HG02840 (cell line): Measurements from ENCODE around the gene CHRND.

Source experiments
- ATAC-seq: cut with Tn5 transposase; IDR thresholded peaks from one replicate; pipeline ENCODE4 v1.9.1; 2021; ENCODE audit warnings: mild to moderate bottlenecking, moderate library complexity, moderate number of reproducible peaks; ENCODE audit not compliant: unreplicated experiment, low FRiP score

The CHRND gene

GRCh38 chr2:232487385-232488096 lies 38.4 kb upstream of the CHRND start, which contains the start of gene ECEL1:
ECEL1 (minus strand) TSS chr2:232487834; CDS start chr2:232486653, 1,181 bp downstream.
- ATAC-seq: no peak

GRCh38 chr2:232488097-232488711 lies 37.8 kb upstream of the CHRND start:
- ATAC-seq: no peak

DNA sequence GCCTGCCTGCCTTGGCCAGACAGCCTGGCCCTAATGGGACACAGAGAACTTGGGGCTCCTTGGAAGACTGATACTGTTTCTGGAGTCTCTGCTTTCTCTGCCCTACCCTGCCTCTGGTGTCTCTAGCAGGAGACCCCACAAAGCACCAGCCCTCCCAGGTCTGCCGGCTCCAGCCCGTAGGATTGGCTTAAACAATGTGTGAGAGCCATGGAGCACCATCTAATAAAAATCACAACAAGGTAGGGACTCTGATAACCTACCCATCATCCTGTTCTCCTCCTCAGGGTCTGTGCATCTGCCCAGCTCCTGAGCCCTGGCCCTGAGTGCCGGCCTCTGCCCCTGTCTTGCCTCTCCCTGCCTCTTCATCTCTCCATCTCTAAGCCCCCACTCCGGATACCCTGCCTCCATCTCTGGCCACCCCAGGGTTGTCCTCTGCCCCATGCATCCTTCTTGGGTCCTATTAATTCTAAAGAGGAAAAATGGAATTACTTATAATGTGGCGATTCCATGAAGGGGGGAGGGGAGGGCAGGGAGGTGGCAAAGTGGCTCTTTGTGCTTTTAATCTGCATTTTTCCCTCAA lies 37.1 kb upstream of the CHRND start:
- ATAC-seq: no peak

GRCh38 chr2:232489516-232490220 lies 36.3 kb upstream of the CHRND start:
- no peak for ATAC-seq

DNA sequence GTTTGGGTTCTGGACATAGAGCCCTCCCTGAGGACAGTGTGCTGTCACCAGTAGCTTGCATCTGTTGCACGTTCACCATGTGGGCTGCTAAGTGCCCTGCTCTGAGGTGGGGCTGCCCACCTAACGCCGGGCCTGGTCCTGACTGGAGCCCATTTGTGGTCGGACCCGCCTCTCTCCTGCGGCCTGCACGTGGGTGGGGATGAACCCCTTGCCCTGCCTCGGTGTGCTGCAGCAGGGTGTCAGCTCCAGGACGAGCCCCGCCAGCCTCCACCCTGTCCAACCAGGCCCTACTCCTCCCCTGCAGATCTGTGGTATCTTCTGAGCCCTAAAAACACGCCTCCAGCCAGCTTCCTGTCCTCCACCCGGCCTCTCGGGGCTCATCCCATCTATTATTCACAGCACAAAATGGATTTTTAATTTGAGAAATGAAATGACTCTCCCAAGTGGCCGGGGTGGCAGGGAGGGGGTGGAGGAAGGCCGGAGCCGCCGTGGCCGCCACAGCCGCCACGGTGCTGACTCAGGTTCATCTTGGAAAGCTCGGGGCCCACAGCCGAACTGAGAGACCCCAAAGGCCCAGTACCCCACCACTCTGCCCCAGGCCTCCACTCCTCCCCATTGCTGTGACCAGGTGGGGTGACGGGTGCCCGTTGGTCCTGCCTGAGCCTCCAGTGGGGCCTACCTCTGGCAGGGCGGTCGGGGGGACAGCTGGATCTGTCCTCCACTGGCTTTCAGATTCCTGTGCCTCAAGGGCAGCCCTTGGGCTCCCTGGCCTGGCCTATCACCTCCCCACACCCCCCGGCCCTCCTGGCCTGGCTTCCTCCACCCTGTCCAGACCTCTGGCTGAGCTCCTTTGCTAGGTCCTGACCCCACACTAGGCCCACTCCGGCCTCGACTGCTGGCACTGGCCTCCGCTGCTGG lies 35.5 kb upstream of the CHRND start:
- no peak for ATAC-seq

- no peak for ATAC-seq
These were observed 34.7 kb upstream of the CHRND start for GRCh38 chr2:232491139-232491780.

GRCh38 chr2:232492236-232492848 lies 33.6 kb upstream of the CHRND start:
- no peak for ATAC-seq

DNA sequence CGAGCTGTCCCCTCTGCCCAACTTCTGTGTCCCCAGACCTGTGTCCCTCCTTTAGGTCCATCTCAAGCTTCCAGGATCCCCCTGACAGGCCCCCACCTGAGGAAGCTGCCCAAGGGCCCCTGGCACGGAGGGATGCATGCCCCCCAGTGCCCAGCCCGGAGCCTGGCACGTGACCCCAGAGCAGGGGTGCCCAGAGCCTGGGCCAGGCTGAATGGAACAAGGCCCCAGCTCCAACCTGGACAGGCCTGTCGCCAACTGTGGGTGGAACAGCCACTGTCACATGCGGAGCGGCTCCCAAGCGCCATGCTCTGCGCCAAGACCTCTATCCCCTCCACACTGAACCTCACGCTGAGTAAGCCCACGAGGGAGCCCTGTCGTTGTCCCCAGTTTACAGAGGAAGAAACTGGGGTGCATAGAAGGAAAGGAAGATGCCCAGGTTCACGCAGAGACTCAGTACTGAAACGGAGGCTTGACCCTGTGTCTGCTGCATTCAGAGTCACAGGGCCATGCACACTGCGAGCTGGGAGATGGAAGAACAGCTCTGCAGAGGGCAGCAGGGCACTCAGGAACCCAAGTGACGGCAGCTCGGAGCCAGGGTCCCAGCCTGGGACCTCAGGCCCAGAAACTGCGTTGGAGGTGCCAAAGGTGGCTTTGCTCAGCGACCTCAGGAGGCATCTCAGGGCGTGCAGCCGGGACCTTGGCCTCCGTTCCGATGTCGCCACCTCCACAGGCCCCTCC lies 32.8 kb upstream of the CHRND start:
- no peak for ATAC-seq

DNA sequence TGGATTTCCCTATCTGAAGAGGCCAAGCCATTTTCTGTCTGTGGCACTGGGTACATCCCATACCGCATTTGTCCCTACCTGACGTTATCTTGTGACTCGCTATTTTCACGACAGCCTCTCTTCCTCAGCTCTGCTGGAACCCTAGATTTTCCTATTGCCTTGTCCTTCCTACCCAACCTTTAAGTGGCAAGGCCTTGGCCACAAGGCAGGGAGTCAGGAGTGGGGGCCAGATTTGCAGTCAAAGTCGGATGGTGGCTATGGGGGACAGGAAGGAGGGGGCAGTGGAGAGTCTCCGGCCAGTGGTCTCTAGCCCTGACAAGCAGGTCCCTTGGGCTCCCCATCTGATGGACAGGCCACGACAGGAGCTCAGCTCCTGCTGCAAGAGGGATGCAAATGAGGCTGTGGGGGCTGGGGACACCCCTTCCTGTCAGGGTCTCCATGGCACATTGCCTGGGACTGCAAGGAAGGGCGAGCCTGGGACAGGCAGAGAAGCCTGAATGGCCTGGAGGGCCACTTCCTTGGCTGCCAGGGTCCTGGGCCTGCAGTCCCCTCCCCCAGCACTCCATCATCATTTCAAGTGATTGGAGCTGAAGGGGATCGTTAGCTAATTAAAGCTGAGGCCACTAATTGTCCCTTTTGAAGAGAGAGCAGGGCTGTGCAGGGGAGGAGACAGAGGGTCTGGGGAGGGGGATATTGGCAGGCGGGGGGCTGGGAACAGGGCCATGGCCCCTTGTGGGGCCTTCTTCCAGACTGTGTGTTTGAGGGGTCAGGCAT lies 32.1 kb upstream of the CHRND start:
- ATAC-seq: no peak

GRCh38 chr2:232494542-232494941 lies 31.4 kb upstream of the CHRND start:
- no peak for ATAC-seq

DNA sequence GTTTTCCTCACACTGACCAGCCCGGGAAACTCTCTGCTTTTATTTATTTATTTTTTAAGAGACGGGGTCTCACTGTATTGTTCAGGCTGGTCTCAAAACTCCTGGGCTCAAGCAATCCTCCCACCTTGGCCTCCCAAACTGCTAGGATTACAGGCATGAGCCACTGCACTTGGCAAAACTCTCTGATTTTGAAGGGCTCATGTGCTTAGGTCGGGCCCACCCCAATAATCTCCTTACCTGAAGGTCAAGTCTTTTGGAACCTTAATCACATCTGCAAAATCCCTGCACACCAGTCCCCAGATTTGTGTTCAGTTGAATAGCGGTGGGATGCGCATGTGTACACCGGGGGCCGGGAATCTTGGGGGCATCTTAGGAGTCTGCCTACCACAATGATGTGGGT lies 30.7 kb upstream of the CHRND start:
- no peak for ATAC-seq

- no peak for ATAC-seq
These were observed 29.3 kb upstream of the CHRND start for GRCh38 chr2:232496501-232497270.

GRCh38 chr2:232497348-232497747 lies 28.6 kb upstream of the CHRND start:
- ATAC-seq: no peak

- ATAC-seq: no peak
These were observed 27.5 kb upstream of the CHRND start for GRCh38 chr2:232498452-232498851.

- no peak for ATAC-seq
These were observed 24.6 kb upstream of the CHRND start for GRCh38 chr2:232501331-232501771.

- no peak for ATAC-seq
These were observed 24.1 kb upstream of the CHRND start for GRCh38 chr2:232501794-232502390.

DNA sequence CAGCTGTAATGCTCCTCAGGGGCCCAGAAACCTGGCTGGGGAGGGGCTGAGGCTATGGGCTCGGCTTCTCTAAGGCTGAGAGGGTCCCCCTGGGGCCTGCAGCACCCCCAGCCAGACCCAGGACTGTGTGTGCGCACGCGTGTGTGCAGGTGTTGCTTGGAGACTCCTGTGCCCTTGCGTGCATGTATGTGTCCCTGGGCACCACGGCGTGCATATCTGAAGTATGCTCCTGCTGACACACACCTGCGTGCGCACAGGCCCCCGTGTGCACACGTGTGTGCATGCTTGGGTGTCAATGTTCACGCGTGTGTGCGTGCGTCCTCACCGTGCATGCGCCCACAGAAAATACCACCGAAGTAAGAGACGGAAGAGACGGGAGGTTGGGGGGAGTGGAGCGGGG lies 23.4 kb upstream of the CHRND start:
- ATAC-seq: no peak
